ENCODE results near the gene ENOX2.

- TF ChIP-seq CTCF (IDR thresholded peaks at IDR 0.05) (no peak), POLR2A (IDR thresholded peaks at IDR 0.05) (no peak)
Observed at GRCh38 chrX:130652824-130653578, 250.0 kb downstream of the ENOX2 start.

All from tibial nerve (tissue), 3 donors.